ENCODE measurements around the gene PDK1. TPM values are rescaled to one million over a fixed set of nuclear protein-coding genes. Genes with fewer than 3 reads are reported as not detected.

PDK1 gene
- total RNA-seq, 1 experiment from 2014 or later: 18.5 TPM

DNA sequence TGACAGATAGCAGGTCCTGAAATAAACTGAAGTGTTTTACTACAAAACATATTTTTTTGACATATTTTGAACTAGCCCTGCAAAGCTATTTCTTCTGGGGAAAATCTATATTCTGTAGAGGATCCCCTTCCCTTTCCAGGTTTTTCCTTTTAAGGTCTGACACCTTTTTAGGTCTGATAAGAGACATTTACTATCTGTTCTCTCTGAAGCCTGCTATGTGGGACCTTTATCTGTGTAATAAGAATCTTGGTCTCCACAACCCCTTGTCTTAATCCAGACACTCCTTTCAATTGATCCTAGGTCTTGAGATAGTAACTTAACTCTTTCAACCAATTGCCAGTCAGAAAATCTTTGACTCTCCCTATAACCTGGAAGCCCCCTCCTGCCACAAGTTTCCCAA is 5.5 kb upstream of the PDK1 start:
- H3K27me3 ChIP-seq (ENCODE audit: insufficient read depth, low read depth): no peaks in the 10 kb centered on the region
- no peaks in the 10 kb centered on the region for H3K9me2 ChIP-seq (ENCODE audit: insufficient read depth)
- H3K79me2 ChIP-seq (ENCODE audit: low read depth): no peaks in the 10 kb centered on the region
- no peak overlapping the region for H3K27ac ChIP-seq
- no peaks in the 10 kb centered on the region for H3K36me3 ChIP-seq (ENCODE audit: low read depth)
- peaks cover 24% of the 10 kb centered on the region; the same call in 1 of the 2 replicates for H3F3A ChIP-seq (ENCODE audit: insufficient read depth, low read depth)
- intact Hi-C loops (cut with micrococcal nuclease; ENCODE audit: unreplicated experiment): no loop called here
- CTCF ChIA-PET: no interaction called here
- no peak for DNase-seq
- no peaks in the 10 kb centered on the region; the same call in 1 of the 2 replicates for H3K9me3 ChIP-seq (ENCODE audit: insufficient read depth, low read depth)
- no peak overlapping the region for H3K4me2 ChIP-seq
- no peak overlapping the region for H3K4me3 ChIP-seq
- no peak overlapping the region; the same call in 1 of the 2 replicates for H2AFZ ChIP-seq
- POLR2A ChIA-PET (ENCODE audit: unreplicated experiment): no interaction called here
- peaks cover 56% of the 10 kb centered on the region for H3K4me1 ChIP-seq (replicated peaks; ENCODE audit: insufficient read depth)
- TF ChIP-seq, protein P1, sequence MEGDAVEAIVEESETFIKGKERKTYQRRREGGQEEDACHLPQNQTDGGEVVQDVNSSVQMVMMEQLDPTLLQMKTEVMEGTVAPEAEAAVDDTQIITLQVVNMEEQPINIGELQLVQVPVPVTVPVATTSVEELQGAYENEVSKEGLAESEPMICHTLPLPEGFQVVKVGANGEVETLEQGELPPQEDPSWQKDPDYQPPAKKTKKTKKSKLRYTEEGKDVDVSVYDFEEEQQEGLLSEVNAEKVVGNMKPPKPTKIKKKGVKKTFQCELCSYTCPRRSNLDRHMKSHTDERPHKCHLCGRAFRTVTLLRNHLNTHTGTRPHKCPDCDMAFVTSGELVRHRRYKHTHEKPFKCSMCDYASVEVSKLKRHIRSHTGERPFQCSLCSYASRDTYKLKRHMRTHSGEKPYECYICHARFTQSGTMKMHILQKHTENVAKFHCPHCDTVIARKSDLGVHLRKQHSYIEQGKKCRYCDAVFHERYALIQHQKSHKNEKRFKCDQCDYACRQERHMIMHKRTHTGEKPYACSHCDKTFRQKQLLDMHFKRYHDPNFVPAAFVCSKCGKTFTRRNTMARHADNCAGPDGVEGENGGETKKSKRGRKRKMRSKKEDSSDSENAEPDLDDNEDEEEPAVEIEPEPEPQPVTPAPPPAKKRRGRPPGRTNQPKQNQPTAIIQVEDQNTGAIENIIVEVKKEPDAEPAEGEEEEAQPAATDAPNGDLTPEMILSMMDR (conservative IDR thresholded peaks at IDR 0.05): no peak
- no peak for TF ChIP-seq EZH2 (IDR thresholded peaks at IDR 0.05; ENCODE audit: low read depth)
- H4K20me1 ChIP-seq (ENCODE audit: insufficient read depth): no peaks in the 10 kb centered on the region
- BruUV-seq (replicated peaks): no TSS peak

DNA sequence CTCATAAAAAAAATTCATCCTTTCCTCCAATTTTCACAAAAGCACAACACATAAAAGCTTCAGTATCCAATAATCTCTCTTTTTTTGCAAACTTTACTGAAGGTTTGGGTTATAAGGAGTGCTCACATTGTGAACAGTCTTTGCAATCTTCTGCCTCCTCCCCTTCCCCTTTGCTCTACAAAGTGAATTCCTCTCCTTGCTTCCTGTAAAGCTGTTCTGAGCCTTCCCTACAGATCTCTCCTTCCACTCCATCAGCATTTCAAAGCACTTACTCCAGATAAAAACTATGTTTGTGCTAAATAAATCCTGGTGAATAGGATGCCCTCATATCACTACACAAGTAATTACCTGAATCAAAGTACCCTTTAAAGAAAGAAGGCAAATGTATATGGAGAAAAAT is 4.6 kb upstream of the PDK1 start:
- peaks cover 47% of the 10 kb centered on the region for H3K4me1 ChIP-seq (replicated peaks; ENCODE audit: insufficient read depth)
- H3K9me2 ChIP-seq (ENCODE audit: insufficient read depth): no peaks in the 10 kb centered on the region
- peaks cover 19% of the 10 kb centered on the region; the same call in 1 of the 2 replicates for H3F3A ChIP-seq (ENCODE audit: insufficient read depth, low read depth)
- no peaks in the 10 kb centered on the region for H3K36me3 ChIP-seq (ENCODE audit: low read depth)
- intact Hi-C loops (cut with micrococcal nuclease; ENCODE audit: unreplicated experiment): no loop called here
- peak overlapping the region; percentile 29 for H2AFZ ChIP-seq
- peak overlapping the region; percentile 1 for H3K27ac ChIP-seq
- TF ChIP-seq, protein P1 (conservative IDR thresholded peaks at IDR 0.05): no peak
- BruUV-seq (replicated peaks): no TSS peak
- no peaks in the 10 kb centered on the region; the same call in 1 of the 2 replicates for H3K9me3 ChIP-seq (ENCODE audit: insufficient read depth, low read depth)
- H3K27me3 ChIP-seq (ENCODE audit: insufficient read depth, low read depth): no peaks in the 10 kb centered on the region
- DNase-seq: no peak
- H4K20me1 ChIP-seq (ENCODE audit: insufficient read depth): no peaks in the 10 kb centered on the region
- peak overlapping the region; percentile 3; the same call in 1 of the 2 replicates for H3K4me3 ChIP-seq
- peak overlapping the region; percentile 59 for H3K4me2 ChIP-seq
- POLR2A ChIA-PET (ENCODE audit: unreplicated experiment): interaction anchor here (0.6 kb wide), 1 partner anchor 629 kb away, joined by 3 read pairs; no protein-coding TSS in a partner anchor
- CTCF ChIA-PET: interaction anchor here (0.5 to 0.6 kb wide), 2 partner anchors 347 to 774 kb away, joined by 3 to 5 read pairs; no protein-coding TSS in a partner anchor
- H3K79me2 ChIP-seq (ENCODE audit: low read depth): no peaks in the 10 kb centered on the region

DNA sequence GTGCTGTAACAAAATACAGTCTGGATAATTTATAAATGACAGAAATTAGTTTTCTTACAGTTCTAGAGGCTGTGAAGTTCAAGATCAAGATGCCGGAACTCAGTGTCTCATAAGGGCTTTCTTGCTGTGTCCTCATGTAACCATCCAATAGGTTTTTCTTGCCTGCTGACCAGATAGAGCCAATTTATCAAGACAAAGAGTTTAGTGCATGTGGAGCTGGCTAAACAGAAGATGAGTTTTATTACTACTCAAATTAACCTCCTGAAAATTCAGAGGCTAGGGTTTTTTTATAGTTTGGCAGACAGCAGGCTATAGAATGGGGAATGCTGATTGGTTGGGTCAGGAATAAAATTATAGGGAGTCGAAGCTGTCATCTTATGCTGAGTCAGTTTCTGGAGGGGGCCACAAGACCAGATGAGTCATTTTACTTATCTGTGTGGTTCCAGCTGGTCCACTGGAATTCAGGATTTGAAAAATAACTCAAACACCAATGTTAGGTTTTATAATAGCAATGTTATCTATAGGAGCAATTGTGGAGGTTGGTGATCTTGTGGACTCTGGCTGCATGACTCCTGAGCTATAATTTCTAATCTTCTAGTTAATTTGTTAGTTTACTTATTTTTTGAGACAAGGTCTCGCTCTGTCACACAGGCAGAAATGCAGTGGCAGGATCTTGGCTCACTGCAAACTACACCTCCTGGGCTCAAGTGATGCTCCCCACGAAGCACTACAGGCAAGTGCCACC is 3.2 kb upstream of the PDK1 start:
- Histone ChIP-seq H3K4me2 (peak overlapping the region; percentile 1), H3F3A (ENCODE audit: insufficient read depth, low read depth) (peaks cover 26% of the 10 kb centered on the region; the same call in 1 of the 2 replicates), H4K20me1 (ENCODE audit: insufficient read depth) (no peaks in the 10 kb centered on the region), H3K4me1 (replicated peaks; ENCODE audit: insufficient read depth) (peaks cover 55% of the 10 kb centered on the region), H3K4me3 (no peak overlapping the region), H3K79me2 (ENCODE audit: low read depth) (peaks cover 14% of the 10 kb centered on the region), H3K9me2 (ENCODE audit: insufficient read depth) (no peaks in the 10 kb centered on the region), H2AFZ (no peak overlapping the region), H3K36me3 (ENCODE audit: low read depth) (no peaks in the 10 kb centered on the region), H3K9me3 (ENCODE audit: insufficient read depth, low read depth) (no peaks in the 10 kb centered on the region; the same call in 1 of the 2 replicates), H3K27ac (peak overlapping the region; percentile 18), H3K27me3 (ENCODE audit: insufficient read depth, low read depth) (no peaks in the 10 kb centered on the region)
- intact Hi-C loops (cut with micrococcal nuclease; ENCODE audit: unreplicated experiment): no loop called here
- TF ChIP-seq EZH2 (IDR thresholded peaks at IDR 0.05; ENCODE audit: low read depth): no peak
- TF ChIP-seq, protein P1 (conservative IDR thresholded peaks at IDR 0.05): no peak
- peak in 1 of 2 experiments; percentile 68 for DNase-seq
- BruUV-seq (replicated peaks): no TSS peak
- ChIA-PET POLR2A (ENCODE audit: unreplicated experiment) (interaction anchor here (0.7 to 0.8 kb wide), 2 partner anchors 50 to 746 kb away, joined by 4 to 8 read pairs; no protein-coding TSS in a partner anchor), CTCF (interaction anchor here (0.6 kb wide), 1 partner anchor 461 kb away, joined by 3 read pairs; no protein-coding TSS in a partner anchor)
